Nephron progenitor cell (in vitro differentiated cells): ENCODE measurements around the gene ZNF438.

ENCODE experiments used
- DNase-seq: peaks from one replicate; pipeline ENCODE4 v3.0.0; 2021
- H3K27ac Mint-ChIP-seq: 2 replicates; pipeline ENCODE4 v1.8.0; 2021; ENCODE audit warnings: mild to moderate bottlenecking, moderate library complexity, mixed read lengths
- H3K27me3 Mint-ChIP-seq: 2 replicates; pipeline ENCODE4 v1.8.0; 2021; ENCODE audit warnings: mild to moderate bottlenecking, low read depth, mixed read lengths; ENCODE audit not compliant: poor library complexity
- H3K36me3 Mint-ChIP-seq: 2 replicates; pipeline ENCODE4 v1.8.0; 2021; ENCODE audit warnings: low read depth, mixed read lengths
- H3K4me1 Mint-ChIP-seq: 2 replicates; pipeline ENCODE4 v1.8.0; 2021; ENCODE audit warnings: mixed read lengths
- H3K4me3 Mint-ChIP-seq: 2 replicates; pipeline ENCODE4 v1.8.0; 2021; ENCODE audit warnings: mild to moderate bottlenecking, moderate library complexity, mixed read lengths
- H3K9me3 Mint-ChIP-seq: 2 replicates; pipeline ENCODE4 v1.8.0; 2021; ENCODE audit warnings: mild to moderate bottlenecking, moderate library complexity, mixed read lengths
- TF ChIP-seq, protein P1 (sequence below): fragments of 200-600 bp; sonication (generic); IDR thresholded peaks from 2 replicates; pipeline ENCODE4 v1.5.0; 2021; ENCODE audit warnings: antibody characterized with exemption

ZNF438 gene

DNA sequence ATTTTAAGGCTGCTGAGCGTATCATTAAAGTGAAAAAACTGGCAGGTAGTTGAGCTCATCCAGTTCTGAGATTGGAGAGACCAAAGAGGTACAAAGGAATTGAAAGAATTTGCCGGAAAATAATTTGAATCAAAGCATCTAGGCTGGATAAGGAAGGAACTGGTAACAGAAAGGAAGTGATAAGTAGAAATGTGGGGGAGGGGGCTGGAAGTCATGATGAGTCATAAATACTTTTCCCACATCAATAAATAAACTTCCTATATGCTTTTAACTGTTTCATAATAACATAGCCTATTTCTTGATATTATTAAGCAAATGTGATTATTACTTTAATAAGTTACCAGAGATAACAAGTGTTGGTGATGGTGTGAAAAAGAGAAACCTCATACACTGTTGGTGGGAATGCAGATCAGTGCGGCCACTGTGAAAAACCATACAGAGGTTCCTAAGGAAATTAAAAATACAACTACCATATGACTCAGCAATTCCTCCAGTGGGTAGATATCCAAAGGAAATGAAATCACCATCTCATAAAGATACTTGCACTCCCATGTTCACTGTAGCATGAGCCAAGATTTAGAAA lies 27.0 kb downstream of the ZNF438 start:
- no peak overlapping the region for H3K4me3 Mint-ChIP-seq
- H3K9me3 Mint-ChIP-seq: no peaks in the 10 kb centered on the region
- H3K4me1 Mint-ChIP-seq: no peaks in the 10 kb centered on the region
- no peak overlapping the region for H3K27ac Mint-ChIP-seq
- TF ChIP-seq, protein P1, sequence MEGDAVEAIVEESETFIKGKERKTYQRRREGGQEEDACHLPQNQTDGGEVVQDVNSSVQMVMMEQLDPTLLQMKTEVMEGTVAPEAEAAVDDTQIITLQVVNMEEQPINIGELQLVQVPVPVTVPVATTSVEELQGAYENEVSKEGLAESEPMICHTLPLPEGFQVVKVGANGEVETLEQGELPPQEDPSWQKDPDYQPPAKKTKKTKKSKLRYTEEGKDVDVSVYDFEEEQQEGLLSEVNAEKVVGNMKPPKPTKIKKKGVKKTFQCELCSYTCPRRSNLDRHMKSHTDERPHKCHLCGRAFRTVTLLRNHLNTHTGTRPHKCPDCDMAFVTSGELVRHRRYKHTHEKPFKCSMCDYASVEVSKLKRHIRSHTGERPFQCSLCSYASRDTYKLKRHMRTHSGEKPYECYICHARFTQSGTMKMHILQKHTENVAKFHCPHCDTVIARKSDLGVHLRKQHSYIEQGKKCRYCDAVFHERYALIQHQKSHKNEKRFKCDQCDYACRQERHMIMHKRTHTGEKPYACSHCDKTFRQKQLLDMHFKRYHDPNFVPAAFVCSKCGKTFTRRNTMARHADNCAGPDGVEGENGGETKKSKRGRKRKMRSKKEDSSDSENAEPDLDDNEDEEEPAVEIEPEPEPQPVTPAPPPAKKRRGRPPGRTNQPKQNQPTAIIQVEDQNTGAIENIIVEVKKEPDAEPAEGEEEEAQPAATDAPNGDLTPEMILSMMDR: no peak
- no peaks in the 10 kb centered on the region for H3K36me3 Mint-ChIP-seq
- no peak for DNase-seq
- H3K27me3 Mint-ChIP-seq: no peaks in the 10 kb centered on the region

DNA sequence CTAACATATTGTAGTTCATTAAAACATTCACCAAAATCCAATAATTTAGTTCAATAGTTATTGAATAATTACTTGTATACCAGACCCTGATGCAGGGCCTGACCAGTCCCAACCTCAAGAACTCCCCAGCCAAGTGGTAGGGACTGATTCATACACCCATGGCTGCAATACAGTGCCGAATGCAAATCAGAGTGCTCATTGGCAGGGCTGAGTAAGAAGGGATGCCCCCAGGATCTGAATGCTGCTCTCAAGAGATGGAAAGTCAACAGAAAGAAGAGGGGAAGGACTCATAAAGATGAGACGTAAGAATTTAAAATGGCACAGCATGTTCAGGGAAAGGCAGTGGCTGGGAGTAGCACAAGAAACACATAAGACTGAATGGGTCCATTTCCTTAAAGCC lies 29.9 kb downstream of the ZNF438 start:
- Mint-ChIP-seq H3K4me3 (no peak overlapping the region), H3K4me1 (peaks cover 4% of the 10 kb centered on the region), H3K36me3 (no peaks in the 10 kb centered on the region), H3K27me3 (no peaks in the 10 kb centered on the region), H3K9me3 (peaks cover under 1% of the 10 kb centered on the region), H3K27ac (no peak overlapping the region)
- no peak for DNase-seq
- TF ChIP-seq, protein P1: no peak

DNA sequence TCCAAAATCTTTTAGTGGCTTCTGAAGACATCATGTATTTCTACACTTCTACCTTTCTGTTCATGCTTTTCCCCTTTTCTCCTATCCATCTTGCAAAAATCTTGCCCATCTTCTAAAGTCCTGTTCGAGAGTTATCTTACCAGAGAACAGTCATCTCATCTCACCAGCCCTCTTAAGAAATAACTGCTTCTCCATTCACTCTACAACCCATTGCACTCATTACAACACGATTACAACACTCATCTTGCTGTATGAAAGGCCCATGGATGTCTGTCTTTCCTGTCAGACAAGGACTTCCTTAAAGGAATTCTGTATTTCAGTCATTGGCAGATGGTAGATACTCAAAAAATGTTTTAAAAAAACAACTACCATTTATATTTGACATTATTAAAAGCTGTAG lies 30.8 kb downstream of the ZNF438 start:
- H3K27me3 Mint-ChIP-seq: no peaks in the 10 kb centered on the region
- TF ChIP-seq, protein P1: no peak
- no peak for DNase-seq
- no peak overlapping the region for H3K27ac Mint-ChIP-seq
- peaks cover 8% of the 10 kb centered on the region for H3K9me3 Mint-ChIP-seq
- no peak overlapping the region for H3K4me3 Mint-ChIP-seq
- no peaks in the 10 kb centered on the region for H3K36me3 Mint-ChIP-seq
- peaks cover 4% of the 10 kb centered on the region for H3K4me1 Mint-ChIP-seq

DNA sequence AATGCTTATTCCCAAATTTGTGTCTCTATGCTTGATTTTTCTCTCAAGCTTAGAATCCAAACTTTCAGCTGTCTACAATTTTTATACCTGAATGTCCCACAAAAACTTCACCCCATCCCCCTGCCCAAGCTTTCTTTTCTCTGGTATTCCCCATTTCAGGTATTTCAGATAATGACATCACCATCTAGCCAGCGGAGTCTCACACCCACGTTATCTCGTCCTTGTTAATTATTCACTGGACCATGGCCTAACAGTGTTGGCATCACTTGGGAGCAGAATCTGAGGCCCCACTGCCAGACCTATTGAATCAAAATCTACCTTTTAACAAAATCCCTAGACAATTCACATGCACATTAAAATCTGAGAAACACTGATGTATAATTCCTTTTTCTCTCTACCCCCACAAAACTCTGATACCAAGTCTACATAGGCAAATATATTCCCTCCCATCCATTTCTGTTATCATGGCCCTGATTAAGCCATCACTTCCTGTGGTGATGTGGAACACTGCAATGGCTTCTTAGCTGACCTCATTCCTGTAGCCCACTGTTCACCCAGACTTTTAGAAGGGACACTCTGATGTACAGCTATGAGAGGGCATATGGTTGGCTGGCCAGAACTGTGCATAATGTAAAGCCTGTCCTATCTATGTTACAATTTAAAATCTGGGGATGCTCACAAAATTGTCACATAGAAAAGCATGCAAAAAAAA lies 31.4 kb downstream of the ZNF438 start:
- peaks cover 4% of the 10 kb centered on the region for H3K4me1 Mint-ChIP-seq
- H3K36me3 Mint-ChIP-seq: peaks cover under 1% of the 10 kb centered on the region
- no peak overlapping the region for H3K4me3 Mint-ChIP-seq
- peaks cover 14% of the 10 kb centered on the region for H3K9me3 Mint-ChIP-seq
- no peaks in the 10 kb centered on the region for H3K27me3 Mint-ChIP-seq
- no peak for DNase-seq
- no peak overlapping the region for H3K27ac Mint-ChIP-seq
- TF ChIP-seq, protein P1: no peak

DNA sequence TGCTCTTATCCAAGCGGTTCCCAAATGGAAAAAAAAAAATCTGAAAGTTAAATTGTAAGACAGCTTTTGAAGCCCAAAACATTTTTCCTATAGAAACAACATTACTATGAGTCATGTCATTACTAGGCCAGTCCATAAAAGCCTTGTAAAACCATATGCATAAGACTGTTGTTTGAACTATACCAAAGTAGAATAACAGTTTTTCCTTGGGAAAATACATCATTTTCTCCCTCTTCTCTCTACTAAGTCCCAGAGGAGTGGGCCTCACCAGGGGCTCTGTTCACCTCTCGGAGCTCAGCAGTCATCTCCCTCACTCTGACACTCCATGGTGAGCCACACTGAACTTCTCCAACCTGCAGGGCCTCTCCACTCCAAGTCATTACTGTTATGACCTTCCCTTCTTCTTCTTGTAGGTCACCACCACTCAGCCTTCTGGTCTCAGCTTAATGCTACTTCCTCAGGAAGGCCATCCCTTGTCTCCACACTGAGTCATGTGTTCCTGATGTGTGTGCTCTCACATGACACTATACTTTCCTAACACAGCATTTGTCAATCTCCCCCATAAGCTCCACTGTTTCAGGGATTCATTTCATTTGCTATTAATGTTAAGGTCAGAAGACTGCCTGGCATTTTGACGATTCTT lies 32.5 kb downstream of the ZNF438 start:
- peak overlapping the region; percentile 68 for H3K27ac Mint-ChIP-seq
- H3K36me3 Mint-ChIP-seq: peaks cover 11% of the 10 kb centered on the region
- H3K4me1 Mint-ChIP-seq: peaks cover 4% of the 10 kb centered on the region
- no peak for DNase-seq
- peaks cover 24% of the 10 kb centered on the region for H3K9me3 Mint-ChIP-seq
- H3K27me3 Mint-ChIP-seq: no peaks in the 10 kb centered on the region
- no peak overlapping the region for H3K4me3 Mint-ChIP-seq
- TF ChIP-seq, protein P1: no peak
